Naive B cell (primary cell): ENCODE measurements around the gene DMKN. TPM values are rescaled to one million over a fixed set of nuclear protein-coding genes. Genes with fewer than 3 reads are reported as not detected.

Experiments
- ATAC-seq, 2 donors: fragments of 150-1000 bp; cut with Tn5 transposase; 2 replicates each; pipeline ENCODE4 v1.10.0; 2021; ENCODE audit warnings: low read depth in 2 of 2, mild to moderate bottlenecking in 2 of 2, moderate library complexity in 2 of 2
- DNase-seq: peaks from one replicate; pipeline ENCODE4 v3.0.0; 2022
- H3K27ac Mint-ChIP-seq, 6 donors: one replicate each; pipeline ENCODE4 v1.8.0; 2020 to 2022; ENCODE audit warnings: mild to moderate bottlenecking in 6 of 6, mixed read lengths in 6 of 6, moderate library complexity in 5 of 6, inconsistent platforms in 2 of 6
- H3K27me3 Mint-ChIP-seq, 3 donors: one replicate each; pipeline ENCODE4 v1.8.0; 2021 to 2022; ENCODE audit warnings: mixed read lengths in 3 of 3, mild to moderate bottlenecking in 1 of 3
- H3K36me3 Mint-ChIP-seq, 2 donors: one replicate each; pipeline ENCODE4 v1.8.0; 2020 to 2022; ENCODE audit warnings: mixed read lengths in 2 of 2, inconsistent platforms in 1 of 2, mild to moderate bottlenecking in 1 of 2
- H3K4me1 Mint-ChIP-seq, 3 donors: one replicate each; pipeline ENCODE4 v1.8.0; 2020 to 2022; ENCODE audit warnings: mixed read lengths in 3 of 3, inconsistent platforms in 1 of 3, mild to moderate bottlenecking in 1 of 3, moderate library complexity in 1 of 3
- H3K4me3 Mint-ChIP-seq, 8 donors: one replicate each; pipeline ENCODE4 v1.8.0; 2020 to 2022; ENCODE audit warnings: mild to moderate bottlenecking in 8 of 8, mixed read lengths in 8 of 8, moderate library complexity in 8 of 8, inconsistent platforms in 2 of 8
- H3K9me3 Mint-ChIP-seq, 7 donors: one replicate each; pipeline ENCODE4 v1.8.0; 2020 to 2022; ENCODE audit warnings: mixed read lengths in 7 of 7, mild to moderate bottlenecking in 5 of 7, inconsistent platforms in 2 of 7, moderate library complexity in 1 of 7
- polyA plus RNA-seq, 6 donors: library from polyadenylated mRNA; unstranded; fragments of 300-500 nt; fragmentation: Illumina TruSeq; gene quantifications; one replicate each; pipeline ENCODE4 v1.2.3, GENCODE V29; 2021; ENCODE audit warnings: low read depth in 6 of 6

The DMKN gene
- polyA plus RNA-seq, 6 donors from 2014 or later, result 2.6 to 3.1 TPM; not detected in 4

DNA sequence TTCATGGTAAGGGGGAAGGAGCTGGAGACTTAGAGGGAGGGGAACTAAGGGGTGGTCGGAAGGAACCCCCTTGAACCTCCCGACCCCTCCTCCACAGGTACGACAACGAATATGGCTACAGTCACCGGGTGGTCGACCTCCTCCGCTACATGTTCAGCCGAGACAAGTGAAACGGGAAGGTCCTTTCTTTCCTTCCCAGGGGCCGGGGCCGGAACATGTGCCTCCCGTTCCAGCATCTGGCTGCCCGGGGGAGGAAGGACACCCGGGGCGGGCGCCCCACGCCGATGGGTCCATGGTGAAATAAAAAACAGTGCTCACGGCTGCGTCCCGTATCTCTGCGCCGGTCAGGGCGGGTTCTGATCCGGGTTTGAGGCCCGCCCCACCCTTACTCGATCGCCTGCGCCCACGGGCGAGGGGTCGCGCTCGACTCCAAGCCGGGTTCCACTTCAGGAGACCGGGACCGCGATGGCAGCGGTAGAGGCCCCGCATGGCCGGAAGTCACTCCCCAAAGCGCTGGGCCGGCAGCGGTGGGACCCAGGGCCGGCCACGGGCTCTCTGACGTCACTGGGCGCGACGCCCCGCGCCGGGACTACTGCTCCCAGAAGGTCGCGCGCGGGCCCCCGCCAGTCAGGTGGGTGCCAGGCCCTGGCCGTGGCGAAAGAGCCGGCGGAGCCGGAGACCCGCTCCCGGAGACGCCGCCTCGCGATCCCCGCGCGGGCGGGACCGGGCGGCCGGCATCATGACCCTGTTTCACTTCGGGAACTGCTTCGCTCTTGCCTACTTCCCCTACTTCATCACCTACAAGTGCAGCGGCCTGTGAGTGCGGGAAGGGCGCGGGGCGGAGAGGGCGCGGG lies 31.8 kb upstream of the DMKN start, which contains the start of gene TMEM147:
Gene TMEM147, plus strand, starts transcription at position 626 of the 854 bp plus-strand sequence. Its CDS starts 114 bp downstream, at position 740.
- DNase-seq (peak; percentile 79), ATAC-seq (peak; percentile 92 to 93)
- peaks cover 35 to 58% (median 52%) of the 10 kb centered on the region in 3 donors for H3K4me1 Mint-ChIP-seq
- no peaks in the 10 kb centered on the region for H3K9me3 Mint-ChIP-seq
- peak within 1 kb of the TSS; percentile 21 to 94 (median 91) for H3K27ac Mint-ChIP-seq
- peak within 1 kb of the TSS; percentile 82 to 95 (median 91) for H3K4me3 Mint-ChIP-seq
- H3K27me3 Mint-ChIP-seq, result no peaks in the 10 kb centered on the region
- peaks cover 0 to 7% of the 10 kb centered on the region in 2 donors for H3K36me3 Mint-ChIP-seq

DNA sequence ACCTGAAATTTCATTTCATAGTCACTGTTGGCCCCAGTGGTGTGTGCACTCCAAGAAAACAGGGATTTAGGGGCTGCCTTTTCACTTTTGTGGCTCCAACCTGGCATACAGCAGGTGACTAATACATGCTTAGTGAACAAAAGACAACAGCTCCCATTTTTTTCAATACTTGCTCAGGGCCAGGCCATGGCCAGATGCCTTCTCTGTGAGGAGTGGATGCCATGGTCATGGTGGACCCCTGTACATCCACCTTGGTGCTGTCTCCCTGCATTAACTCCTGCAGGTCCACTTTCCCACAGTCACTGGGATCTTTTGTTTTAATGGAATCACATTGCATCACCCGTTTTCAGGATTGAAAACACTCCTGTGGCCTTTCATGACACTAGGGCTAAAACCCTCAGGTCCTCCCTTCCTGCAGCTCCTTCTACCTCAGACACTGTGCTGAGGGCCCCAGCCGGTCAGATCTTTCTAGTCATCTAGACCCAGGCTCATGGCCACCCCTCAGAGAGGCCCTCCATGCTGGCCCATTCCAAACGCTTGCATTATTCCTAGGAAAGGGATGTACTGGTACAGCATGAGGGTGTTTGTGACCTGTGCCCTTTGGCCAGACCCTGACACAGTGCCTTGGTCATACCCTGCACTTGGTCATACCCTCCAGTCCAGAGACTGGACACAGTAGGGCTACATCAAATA lies 30.8 kb upstream of the DMKN start:
- Mint-ChIP-seq H3K4me1 (peaks cover 35 to 58% (median 51%) of the 10 kb centered on the region in 3 donors), H3K9me3 (no peaks in the 10 kb centered on the region), H3K27ac (peak overlapping the region in 5 of 6 donors; percentile 16 to 93 (median 82)), H3K4me3 (peak overlapping the region; percentile 82 to 95 (median 91)), H3K36me3 (peaks cover 0 to 4% of the 10 kb centered on the region in 2 donors), H3K27me3 (no peaks in the 10 kb centered on the region)
- ATAC-seq, result no peak
- no peak for DNase-seq

DNA sequence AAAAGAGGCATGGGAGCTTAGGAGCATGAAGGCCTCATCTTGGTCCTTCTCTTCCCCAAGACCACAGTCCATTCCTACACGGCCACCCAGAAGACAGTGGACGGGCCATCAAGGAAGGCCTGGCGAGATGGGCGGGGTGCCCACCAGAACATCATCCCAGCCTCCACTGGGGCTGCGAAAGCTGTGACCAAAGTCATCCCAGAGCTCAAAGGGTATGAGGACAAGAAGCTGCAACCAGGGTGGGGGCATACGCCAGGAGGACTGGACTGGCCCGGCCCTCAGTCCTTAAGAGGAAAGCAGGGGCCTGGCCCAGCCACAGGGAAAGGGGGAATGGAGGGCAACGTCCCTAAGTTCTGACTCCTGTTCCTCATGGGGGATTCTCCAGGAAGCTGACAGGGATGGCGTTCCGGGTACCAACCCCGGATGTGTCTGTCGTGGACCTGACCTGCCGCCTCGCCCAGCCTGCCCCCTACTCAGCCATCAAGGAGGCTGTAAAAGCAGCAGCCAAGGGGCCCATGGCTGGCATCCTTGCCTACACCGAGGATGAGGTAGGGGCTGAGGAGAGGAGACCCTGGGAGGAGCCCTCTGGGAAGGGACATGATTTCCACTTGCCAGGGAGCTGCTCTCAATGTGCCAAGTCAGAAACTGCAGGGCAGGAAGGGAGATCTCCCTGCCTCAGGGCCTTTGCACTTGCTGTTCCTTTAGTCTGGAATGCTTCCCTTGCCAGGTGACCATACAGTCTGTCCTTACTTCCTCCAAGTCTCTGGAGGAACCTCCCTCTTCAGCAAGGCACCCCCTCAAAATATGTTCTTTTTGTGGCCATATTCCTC lies 30.0 kb upstream of the DMKN start:
- ATAC-seq (no peak), DNase-seq (no peak)
- H3K4me3 Mint-ChIP-seq, result peak overlapping the region in 5 of 8 donors; percentile 16 to 91 (median 40)
- H3K9me3 Mint-ChIP-seq, result no peaks in the 10 kb centered on the region
- H3K36me3 Mint-ChIP-seq, result no peaks in the 10 kb centered on the region
- peaks cover 28 to 50% (median 45%) of the 10 kb centered on the region in 3 donors for H3K4me1 Mint-ChIP-seq
- no peaks in the 10 kb centered on the region for H3K27me3 Mint-ChIP-seq
- peak overlapping the region in 2 of 6 donors; percentile 49 to 62 for H3K27ac Mint-ChIP-seq

DNA sequence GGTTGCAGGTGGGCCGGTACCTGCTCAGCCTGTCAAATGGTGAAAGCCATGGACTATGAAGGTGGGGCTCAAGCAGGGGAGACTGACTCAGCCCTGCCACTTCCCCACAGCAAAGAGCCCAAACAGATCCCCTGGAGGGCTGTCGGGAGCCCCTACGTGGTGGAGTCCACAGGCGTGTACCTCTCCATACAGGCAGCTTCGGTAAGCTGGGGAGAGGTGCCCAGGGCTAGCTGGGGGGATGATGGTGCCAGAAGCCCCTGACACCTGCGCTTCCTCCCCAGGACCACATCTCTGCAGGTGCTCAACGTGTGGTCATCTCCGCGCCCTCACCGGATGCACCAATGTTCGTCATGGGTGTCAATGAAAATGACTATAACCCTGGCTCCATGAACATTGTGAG lies 28.8 kb upstream of the DMKN start:
- Mint-ChIP-seq H3K4me3 (peak overlapping the region in 2 of 8 donors; percentile 42 to 68), H3K36me3 (no peaks in the 10 kb centered on the region), H3K27ac (peak overlapping the region in 1 of 6 donors; percentile 37), H3K9me3 (no peaks in the 10 kb centered on the region), H3K27me3 (no peaks in the 10 kb centered on the region), H3K4me1 (peaks cover 25 to 41% (median 41%) of the 10 kb centered on the region in 3 donors)
- ATAC-seq (no peak), DNase-seq (no peak)

DNA sequence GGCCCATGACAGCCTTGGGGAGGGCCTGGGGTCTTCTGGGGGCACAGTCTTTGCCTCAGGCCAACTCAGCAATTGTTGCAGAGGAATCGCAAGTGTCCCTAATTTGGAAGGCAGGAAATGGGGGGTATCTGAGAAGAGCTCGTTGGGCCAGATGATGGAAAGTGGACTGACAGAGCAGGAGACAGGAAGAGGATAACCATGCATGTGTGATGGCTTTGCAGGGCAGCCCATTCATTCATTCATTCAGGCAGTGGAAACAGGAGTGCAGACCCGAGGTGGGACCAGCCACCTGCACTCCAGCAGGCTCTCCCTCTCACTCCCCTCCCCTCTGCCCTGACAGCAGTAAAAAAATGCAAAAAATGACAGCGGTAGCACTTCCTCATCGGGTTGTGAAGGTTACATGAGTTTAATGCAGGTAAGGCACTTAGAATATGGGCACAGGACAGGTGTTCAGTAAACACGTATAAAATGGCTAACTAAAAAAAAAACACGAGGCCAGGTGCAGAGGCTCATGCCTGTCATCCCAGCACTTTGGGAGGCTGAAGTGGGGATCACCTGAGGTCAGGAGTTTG lies 27.0 kb upstream of the DMKN start:
- peak overlapping the region in 1 of 8 donors; percentile 29 for H3K4me3 Mint-ChIP-seq
- ATAC-seq, result no peak
- H3K27ac Mint-ChIP-seq, result peak overlapping the region in 3 of 6 donors; percentile 4 to 69 (median 63)

DNA sequence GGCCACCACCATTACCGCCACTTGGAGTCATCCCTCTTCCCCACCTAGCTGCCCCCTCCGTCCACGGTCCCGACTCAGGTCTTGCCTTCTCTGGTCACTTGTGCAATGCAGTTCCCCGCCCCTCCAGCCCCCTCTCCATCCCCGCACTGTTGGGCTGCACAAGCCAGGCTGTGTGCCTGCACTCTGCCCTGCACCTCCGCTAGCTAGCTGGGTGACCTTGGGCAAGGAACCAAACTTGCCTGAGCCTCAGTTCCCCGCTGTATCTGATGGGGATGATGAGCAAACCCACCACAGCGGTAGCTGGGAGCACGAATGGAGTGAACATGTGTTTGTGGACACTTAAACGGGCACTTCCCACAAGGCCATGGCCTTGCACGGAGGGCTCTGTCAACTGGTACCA lies 26.4 kb upstream of the DMKN start:
- Mint-ChIP-seq H3K36me3 (no peaks in the 10 kb centered on the region), H3K4me1 (peaks cover 16 to 29% (median 23%) of the 10 kb centered on the region in 3 donors), H3K9me3 (no peaks in the 10 kb centered on the region), H3K27ac (peak overlapping the region in 1 of 6 donors; percentile 4), H3K27me3 (peaks cover 0 to 3% (median 0%) of the 10 kb centered on the region in 3 donors), H3K4me3 (no peak overlapping the region)
- ATAC-seq, result no peak
- DNase-seq, result no peak

More for the DNA sequence above, 27.0 kb upstream of the DMKN start:
- no peaks in the 10 kb centered on the region for H3K9me3 Mint-ChIP-seq
- H3K27me3 Mint-ChIP-seq, result no peaks in the 10 kb centered on the region
- peaks cover 15 to 29% (median 26%) of the 10 kb centered on the region in 3 donors for H3K4me1 Mint-ChIP-seq
- no peaks in the 10 kb centered on the region for H3K36me3 Mint-ChIP-seq
- DNase-seq, result no peak

DNA sequence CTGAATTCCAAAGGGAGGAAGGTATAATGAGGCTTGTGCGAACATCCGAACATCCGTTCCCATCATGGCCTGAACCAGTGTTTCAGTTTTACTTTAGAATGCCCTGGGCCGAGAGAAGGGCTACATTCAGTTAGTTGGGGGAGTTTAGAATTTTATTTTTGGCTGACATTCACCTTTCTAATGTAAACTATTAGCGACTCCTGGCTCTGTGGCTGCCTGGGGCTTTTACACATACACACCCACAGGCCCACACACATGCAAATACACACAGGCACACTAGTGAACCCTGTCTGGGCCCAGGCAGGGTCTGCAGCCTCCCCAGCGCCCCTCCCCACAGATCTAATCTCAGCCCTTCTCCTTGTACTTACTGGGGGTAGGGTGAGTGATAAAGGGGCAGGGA lies 25.9 kb upstream of the DMKN start:
- Mint-ChIP-seq H3K36me3 (no peaks in the 10 kb centered on the region), H3K4me3 (no peak overlapping the region), H3K9me3 (no peaks in the 10 kb centered on the region), H3K27ac (peak overlapping the region in 1 of 6 donors; percentile 66), H3K27me3 (peaks cover 0 to 8% (median 0%) of the 10 kb centered on the region in 3 donors), H3K4me1 (peaks cover 12 to 28% (median 20%) of the 10 kb centered on the region in 3 donors)
- no peak for DNase-seq
- ATAC-seq, result no peak

DNA sequence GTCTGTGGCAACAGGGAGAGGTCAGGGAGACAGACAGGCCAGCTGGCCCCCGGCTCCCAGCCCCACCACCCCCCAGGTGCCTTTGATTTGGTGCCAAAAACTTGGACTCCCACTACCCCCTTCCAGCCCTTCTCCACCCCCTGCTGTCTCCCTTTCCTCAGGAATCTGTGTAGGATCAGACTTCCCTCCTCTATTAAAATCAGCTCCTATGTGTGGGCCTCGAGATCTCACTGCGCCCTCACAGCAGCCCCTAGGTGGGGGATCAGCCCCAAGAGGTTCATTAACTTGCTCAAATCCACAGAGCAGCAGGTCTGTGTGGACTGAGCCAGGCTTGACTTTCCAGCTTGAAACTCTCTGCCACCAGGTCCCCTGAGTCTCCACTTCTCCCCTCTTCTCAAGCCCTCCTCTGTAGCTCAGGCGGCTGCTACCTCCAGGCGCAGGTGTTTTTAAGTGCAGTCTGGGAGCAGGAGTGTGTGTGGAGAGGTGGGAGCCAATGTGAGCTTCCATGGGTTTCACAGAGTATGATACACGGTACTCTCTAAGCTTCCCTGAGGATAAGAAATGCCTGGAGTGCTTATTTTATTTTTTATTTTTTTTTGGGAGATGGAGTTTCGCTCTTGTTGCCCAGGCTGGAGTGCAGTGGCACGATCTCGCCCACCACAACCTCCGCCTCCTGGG lies 21.5 kb upstream of the DMKN start:
- H3K27ac Mint-ChIP-seq, result peak overlapping the region in 1 of 6 donors; percentile 56
- DNase-seq (no peak), ATAC-seq (no peak)
- H3K36me3 Mint-ChIP-seq, result no peaks in the 10 kb centered on the region
- peak overlapping the region in 2 of 8 donors; percentile 47 to 69 for H3K4me3 Mint-ChIP-seq
- H3K4me1 Mint-ChIP-seq, result peaks cover 16 to 20% (median 16%) of the 10 kb centered on the region in 3 donors
- H3K9me3 Mint-ChIP-seq, result no peaks in the 10 kb centered on the region
- H3K27me3 Mint-ChIP-seq, result peaks cover 12 to 34% (median 29%) of the 10 kb centered on the region in 3 donors

DNA sequence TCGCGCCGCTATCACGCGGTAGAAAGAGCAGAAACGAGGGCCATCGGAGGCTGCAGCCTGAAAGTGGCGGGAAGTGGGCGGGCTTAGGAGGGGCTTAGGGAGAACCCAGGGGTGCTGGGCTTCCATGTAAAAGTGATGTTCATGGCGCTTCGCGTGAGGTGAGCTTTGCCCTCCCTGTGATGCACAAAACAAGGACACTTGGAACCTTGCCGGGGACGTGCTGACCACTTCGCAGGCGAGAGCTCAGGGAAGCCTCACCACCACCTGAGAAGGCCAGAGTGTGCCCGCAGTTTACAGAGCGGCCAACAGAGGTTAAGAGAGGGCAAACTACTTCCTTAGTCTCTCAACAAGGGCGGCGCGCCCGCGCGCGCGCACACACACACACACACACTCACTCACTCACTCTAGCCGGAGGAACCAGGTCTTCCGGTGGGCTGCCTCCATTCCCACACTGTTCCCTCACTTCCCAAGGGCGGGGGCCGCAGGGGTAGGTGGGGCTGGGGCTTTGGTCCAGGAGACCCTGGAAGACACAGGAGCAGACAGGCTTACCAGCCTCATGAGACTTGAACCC lies 20.5 kb upstream of the DMKN start:
- Mint-ChIP-seq H3K36me3 (peaks cover 0 to 2% of the 10 kb centered on the region in 2 donors), H3K27ac (peak overlapping the region in 3 of 6 donors; percentile 30 to 94 (median 56)), H3K27me3 (peaks cover 14 to 44% (median 38%) of the 10 kb centered on the region in 3 donors), H3K4me3 (peak overlapping the region; percentile 38 to 88 (median 76)), H3K9me3 (no peaks in the 10 kb centered on the region), H3K4me1 (peaks cover 15 to 20% (median 16%) of the 10 kb centered on the region in 3 donors)
- peak; percentile 92 to 96 for ATAC-seq
- peak; percentile 38 for DNase-seq

DNA sequence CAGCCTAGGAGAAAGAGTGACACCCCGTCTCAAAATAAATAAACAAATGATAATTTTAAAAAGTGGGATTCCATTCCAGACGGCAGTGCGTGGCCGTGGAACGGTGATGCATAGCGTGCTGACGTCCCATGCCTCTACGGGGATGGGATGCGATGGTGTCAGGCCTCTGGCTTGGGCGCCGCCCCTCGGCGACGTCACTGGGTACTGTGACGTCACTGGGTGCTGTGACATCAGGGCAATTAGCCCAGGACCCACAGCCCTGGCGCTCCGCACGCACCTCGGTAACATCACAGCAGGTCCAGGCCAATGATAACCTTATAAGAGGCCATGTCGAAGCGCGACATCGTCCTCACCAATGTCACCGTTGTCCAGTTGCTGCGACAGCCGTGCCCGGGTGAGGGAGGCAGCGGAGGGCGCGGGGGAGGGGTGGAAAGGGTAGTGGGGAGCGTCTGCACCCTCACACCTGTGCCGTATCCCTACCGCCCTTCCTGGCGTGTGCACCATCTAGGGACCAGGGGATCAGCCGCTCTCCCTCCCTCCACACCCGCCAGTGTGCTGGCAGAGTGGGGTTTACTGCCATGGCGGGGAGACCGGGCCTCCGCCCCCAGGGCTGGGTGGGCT lies 19.9 kb upstream of the DMKN start, which contains the start of gene GAPDHS:
Gene GAPDHS, plus strand, starts transcription at position 256 of the 621 bp plus-strand sequence. Its CDS starts 72 bp downstream, at position 328.
- H3K27ac Mint-ChIP-seq, result peak within 1 kb of the TSS in 4 of 6 donors; percentile 30 to 94 (median 48)

DNA sequence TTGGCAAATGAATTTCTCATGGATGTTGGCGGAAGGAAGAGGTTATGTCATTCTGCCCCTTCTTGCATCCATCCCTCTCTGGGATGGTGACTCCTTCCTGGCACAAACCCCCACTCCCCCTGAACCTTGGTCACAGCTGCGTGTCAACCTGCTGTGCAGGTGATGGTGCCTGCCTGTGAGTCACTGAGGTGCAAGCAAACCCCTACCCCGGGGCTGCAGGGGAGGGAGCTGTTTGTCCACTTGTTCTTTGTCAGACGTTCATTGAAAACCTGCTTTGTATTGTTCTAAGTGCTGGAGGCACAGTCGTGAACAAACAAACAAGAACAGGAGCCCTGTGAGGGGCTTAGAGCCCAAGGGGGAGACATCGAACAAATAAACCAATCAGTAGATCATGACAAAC lies 17.8 kb upstream of the DMKN start:
- Mint-ChIP-seq H3K4me3 (peak overlapping the region in 2 of 8 donors; percentile 18 to 62), H3K27ac (peak overlapping the region in 1 of 6 donors; percentile 83), H3K4me1 (peaks cover 15 to 20% (median 16%) of the 10 kb centered on the region in 3 donors), H3K9me3 (no peaks in the 10 kb centered on the region), H3K36me3 (peaks cover 0 to 21% of the 10 kb centered on the region in 2 donors), H3K27me3 (peaks cover 27 to 70% (median 64%) of the 10 kb centered on the region in 3 donors)
- DNase-seq (no peak), ATAC-seq (no peak)

More for the DNA sequence above, 19.9 kb upstream of the DMKN start, which contains the start of gene GAPDHS:
- peak within 1 kb of the TSS; percentile 38 to 88 (median 76) for H3K4me3 Mint-ChIP-seq
- no peak for ATAC-seq
- peaks cover 0 to 8% of the 10 kb centered on the region in 2 donors for H3K36me3 Mint-ChIP-seq
- no peak for DNase-seq
- peaks cover 15 to 20% (median 16%) of the 10 kb centered on the region in 3 donors for H3K4me1 Mint-ChIP-seq
- no peaks in the 10 kb centered on the region for H3K9me3 Mint-ChIP-seq
- H3K27me3 Mint-ChIP-seq, result peaks cover 20 to 50% (median 44%) of the 10 kb centered on the region in 3 donors
